ENCODE data around the gene SCGB3A1.

The SCGB3A1 gene

DNA sequence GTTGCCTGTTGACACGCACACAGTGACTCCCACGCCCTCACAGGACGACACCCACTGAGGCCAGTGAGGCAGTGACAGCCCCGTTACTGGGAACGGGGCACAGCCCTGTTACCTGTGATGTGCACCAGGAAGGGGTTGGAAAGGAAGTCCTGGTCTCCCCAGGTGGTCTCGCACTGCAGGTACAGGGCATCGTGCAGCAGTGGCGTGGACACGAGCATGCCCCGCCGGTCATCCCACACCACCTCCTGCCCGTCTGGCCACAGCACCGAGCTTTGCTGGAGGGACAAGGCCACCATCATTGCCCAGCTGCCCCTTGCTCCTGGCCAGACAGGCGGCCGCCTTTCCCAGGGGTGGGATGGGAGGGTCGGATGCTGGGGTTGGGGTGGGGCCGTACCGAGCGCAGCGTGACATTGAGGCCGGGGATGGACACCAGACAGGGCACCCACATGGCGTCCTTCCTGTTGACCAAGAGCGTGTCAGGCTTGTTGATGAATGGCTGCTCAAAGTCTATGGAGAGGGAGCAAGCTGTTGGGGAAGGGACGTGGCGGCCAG lies 38.6 kb upstream of the SCGB3A1 start:
- Histone ChIP-seq H3K9me3 (ENCODE audit: control insufficient read depth, low read length) (no peaks in the 10 kb centered on the region), H3K4me1 (ENCODE audit: control insufficient read depth, insufficient read depth, low read length) (no peaks in the 10 kb centered on the region), H3K9ac (ENCODE audit: low read length) (no peak overlapping the region), H3K4me3 (ENCODE audit: low read length) (no peak overlapping the region), H3K36me3 (ENCODE audit: control insufficient read depth, insufficient read depth, low read length) (no peaks in the 10 kb centered on the region), H3K27me3 (ENCODE audit: control insufficient read depth, insufficient read depth, low read length) (no peaks in the 10 kb centered on the region)

GRCh38 chr5:180628827-180629750 lies 37.8 kb upstream of the SCGB3A1 start:
- H3K27me3 ChIP-seq (ENCODE audit: control insufficient read depth, insufficient read depth, low read length), result no peaks in the 10 kb centered on the region
- H3K9ac ChIP-seq (ENCODE audit: low read length), result no peak overlapping the region
- no peaks in the 10 kb centered on the region for H3K4me1 ChIP-seq (ENCODE audit: control insufficient read depth, insufficient read depth, low read length)
- H3K36me3 ChIP-seq (ENCODE audit: control insufficient read depth, insufficient read depth, low read length), result no peaks in the 10 kb centered on the region
- no peak overlapping the region for H3K4me3 ChIP-seq (ENCODE audit: low read length)
- no peaks in the 10 kb centered on the region for H3K9me3 ChIP-seq (ENCODE audit: control insufficient read depth, low read length)

DNA sequence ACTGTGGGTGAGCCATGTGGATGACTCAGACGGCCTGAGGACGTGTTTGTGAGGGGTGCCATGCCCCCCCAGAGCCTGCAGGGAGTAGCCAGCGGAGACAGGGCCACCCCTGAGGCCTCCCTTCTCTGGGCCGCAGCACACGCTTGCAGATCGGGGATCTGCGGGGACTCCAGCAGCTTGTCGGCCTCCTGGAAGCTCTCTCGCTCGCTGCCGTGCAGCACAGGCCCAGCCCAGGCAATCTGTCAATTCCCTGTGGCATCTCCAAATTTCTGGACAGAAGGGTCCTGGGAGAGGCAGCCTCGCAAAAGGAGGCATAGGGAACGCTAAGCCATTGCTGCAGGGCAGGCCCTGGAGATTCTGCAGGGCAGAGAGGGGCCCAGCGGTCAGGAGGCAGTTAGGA lies 36.9 kb upstream of the SCGB3A1 start:
- Histone ChIP-seq H3K4me3 (ENCODE audit: low read length) (no peak overlapping the region), H3K4me1 (ENCODE audit: control insufficient read depth, insufficient read depth, low read length) (no peaks in the 10 kb centered on the region), H3K9me3 (ENCODE audit: control insufficient read depth, low read length) (no peaks in the 10 kb centered on the region), H3K27me3 (ENCODE audit: control insufficient read depth, insufficient read depth, low read length) (no peaks in the 10 kb centered on the region), H3K9ac (ENCODE audit: low read length) (no peak overlapping the region), H3K36me3 (ENCODE audit: control insufficient read depth, insufficient read depth, low read length) (no peaks in the 10 kb centered on the region)

DNA sequence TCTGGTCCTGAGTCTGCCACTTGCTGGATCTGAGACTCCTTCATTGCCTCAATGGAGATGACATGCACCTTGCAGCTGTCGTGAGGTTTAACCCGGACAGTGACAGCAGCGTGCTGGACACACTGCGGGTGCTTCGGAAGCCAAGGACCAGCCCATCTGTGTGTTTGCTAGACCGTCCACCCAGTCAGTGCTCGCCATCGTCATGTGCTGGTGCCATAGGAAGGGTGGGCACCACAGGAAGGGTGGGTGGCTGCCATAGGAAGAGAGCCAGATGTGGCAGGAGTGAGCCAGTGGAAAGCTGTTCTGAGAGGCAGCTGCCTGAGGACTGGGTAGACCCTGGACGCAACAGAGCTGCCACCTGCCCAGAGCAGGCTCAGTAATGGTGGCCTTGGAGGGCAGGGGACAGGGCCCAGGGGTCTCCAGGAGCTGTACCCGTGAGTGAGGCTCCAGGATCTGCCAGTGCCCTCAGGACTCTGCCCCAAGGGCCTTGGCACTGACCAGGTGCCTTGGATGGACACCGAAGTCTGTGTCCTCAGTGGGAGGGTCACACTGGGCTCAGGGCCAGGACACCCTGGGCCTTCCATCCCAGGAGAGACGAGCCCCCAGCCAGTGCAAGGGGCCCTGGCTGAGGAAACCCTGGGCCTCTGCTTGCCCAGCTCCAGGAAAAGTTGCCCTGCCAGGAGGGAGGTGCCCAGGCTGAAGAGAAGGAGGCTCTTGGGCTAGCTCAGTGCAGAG lies 36.3 kb upstream of the SCGB3A1 start:
- H3K27me3 ChIP-seq (ENCODE audit: control insufficient read depth, insufficient read depth, low read length), result no peaks in the 10 kb centered on the region
- H3K9ac ChIP-seq (ENCODE audit: low read length), result no peak overlapping the region
- no peaks in the 10 kb centered on the region for H3K4me1 ChIP-seq (ENCODE audit: control insufficient read depth, insufficient read depth, low read length)
- H3K4me3 ChIP-seq (ENCODE audit: low read length), result no peak overlapping the region
- no peaks in the 10 kb centered on the region for H3K9me3 ChIP-seq (ENCODE audit: control insufficient read depth, low read length)
- no peaks in the 10 kb centered on the region for H3K36me3 ChIP-seq (ENCODE audit: control insufficient read depth, insufficient read depth, low read length)

GRCh38 chr5:180626661-180627385 lies 35.5 kb upstream of the SCGB3A1 start:
- Histone ChIP-seq H3K27me3 (ENCODE audit: control insufficient read depth, insufficient read depth, low read length) (no peaks in the 10 kb centered on the region), H3K4me3 (ENCODE audit: low read length) (no peak overlapping the region), H3K36me3 (ENCODE audit: control insufficient read depth, insufficient read depth, low read length) (no peaks in the 10 kb centered on the region), H3K9ac (ENCODE audit: low read length) (no peak overlapping the region), H3K9me3 (ENCODE audit: control insufficient read depth, low read length) (no peaks in the 10 kb centered on the region), H3K4me1 (ENCODE audit: control insufficient read depth, insufficient read depth, low read length) (no peaks in the 10 kb centered on the region)

DNA sequence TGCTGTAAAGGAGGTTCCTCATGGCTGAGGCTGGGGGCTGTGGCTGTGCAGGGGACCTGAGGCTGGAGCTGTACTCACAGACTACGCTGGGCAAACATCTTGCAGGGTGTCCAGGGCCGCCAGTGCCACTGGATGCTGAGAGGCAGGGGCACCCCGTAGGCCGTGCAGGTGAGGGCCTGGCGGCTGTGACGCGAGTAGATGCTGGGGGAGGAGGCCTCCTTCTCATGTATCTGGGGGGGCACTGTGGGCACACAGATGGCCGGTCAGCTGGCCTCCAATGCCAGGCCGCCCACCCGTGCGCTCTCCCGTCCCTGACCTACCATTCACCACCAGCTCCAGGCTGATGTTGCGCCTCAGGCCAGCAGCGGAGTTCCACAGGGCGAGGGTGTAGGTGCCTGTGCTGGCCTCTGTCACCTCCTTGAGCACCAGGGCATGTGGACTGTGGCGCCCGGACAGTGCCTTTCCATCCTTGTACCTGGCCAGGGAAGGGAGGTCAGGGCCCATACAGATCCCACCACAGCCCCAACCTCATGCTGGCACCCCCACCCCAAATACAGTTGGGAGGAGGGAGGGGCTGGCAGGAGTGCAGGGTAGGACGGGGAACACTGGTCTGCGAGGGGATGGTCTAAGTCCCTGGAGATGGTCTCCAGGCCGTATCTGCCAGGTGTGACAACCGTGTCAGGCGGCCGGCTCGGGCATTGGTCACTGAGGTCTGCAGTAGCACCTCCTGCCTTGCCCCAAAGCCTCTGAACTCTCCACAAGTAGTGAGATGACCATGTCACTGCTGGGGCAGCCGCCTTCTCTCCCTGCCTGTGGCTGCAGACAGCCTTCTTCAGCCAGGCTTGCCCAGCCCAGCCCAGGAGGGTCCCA lies 34.7 kb upstream of the SCGB3A1 start:
- Histone ChIP-seq H3K4me1 (ENCODE audit: control insufficient read depth, insufficient read depth, low read length) (no peaks in the 10 kb centered on the region), H3K4me3 (ENCODE audit: low read length) (no peak overlapping the region), H3K9me3 (ENCODE audit: control insufficient read depth, low read length) (no peaks in the 10 kb centered on the region), H3K9ac (ENCODE audit: low read length) (no peak overlapping the region), H3K27me3 (ENCODE audit: control insufficient read depth, insufficient read depth, low read length) (no peaks in the 10 kb centered on the region), H3K36me3 (ENCODE audit: control insufficient read depth, insufficient read depth, low read length) (no peaks in the 10 kb centered on the region)

DNA sequence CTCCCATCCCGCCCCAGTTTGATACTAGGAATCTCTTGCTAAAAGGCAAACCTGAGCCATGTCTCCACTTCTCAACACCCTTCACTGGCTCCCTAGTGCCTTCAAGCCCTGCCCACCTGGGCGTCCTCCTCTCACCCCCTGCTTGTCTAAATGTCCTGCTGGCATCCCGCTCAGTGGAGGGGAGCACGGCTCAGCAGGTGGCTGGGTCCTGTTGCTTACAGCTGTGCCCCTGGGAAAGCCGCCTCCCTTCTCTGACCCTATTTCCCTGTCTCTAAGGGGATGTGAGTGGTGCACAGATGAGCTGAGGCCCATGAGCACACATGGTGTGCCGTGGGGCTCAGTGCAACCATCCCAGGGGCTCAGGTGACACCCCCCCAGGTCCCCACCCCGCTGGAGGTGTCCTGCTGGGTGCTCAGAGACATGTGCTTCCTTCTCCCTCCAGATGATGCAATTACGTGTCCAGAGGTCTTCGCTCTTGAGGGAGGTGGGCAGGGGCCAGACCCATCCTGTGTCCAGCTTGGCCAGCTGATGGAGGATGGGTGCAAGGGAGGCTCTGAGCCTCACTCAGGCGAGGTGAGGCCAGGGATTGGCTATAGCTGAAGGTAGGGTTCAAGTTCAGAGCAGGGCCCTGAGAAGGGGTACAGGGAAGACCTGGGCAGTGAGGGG lies 34.0 kb upstream of the SCGB3A1 start:
- Histone ChIP-seq H3K27me3 (ENCODE audit: control insufficient read depth, insufficient read depth, low read length) (no peaks in the 10 kb centered on the region), H3K9ac (ENCODE audit: low read length) (no peak overlapping the region), H3K9me3 (ENCODE audit: control insufficient read depth, low read length) (no peaks in the 10 kb centered on the region), H3K4me1 (ENCODE audit: control insufficient read depth, insufficient read depth, low read length) (no peaks in the 10 kb centered on the region), H3K36me3 (ENCODE audit: control insufficient read depth, insufficient read depth, low read length) (no peaks in the 10 kb centered on the region), H3K4me3 (ENCODE audit: low read length) (no peak overlapping the region)

DNA sequence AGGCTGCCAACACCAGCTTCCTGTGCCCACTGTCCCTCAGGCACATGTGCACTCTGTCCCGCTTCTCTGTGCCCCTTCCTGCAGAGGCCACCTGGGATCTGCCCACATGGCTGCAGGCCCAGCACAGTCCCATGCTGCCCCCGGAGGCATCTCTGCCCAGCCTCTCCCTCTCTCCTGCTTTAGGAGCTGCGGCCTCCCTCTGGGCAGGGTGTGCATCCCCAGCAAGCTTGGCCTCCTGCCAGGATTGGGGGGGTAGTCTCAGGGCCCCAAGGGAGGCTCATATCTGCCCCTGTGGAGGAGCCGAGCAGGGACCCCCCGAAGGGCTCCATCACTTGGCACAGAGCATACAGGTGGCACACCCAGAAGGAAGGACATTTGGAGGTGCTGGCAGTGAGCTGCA lies 33.3 kb upstream of the SCGB3A1 start:
- Histone ChIP-seq H3K27me3 (ENCODE audit: control insufficient read depth, insufficient read depth, low read length) (peaks cover 1% of the 10 kb centered on the region), H3K36me3 (ENCODE audit: control insufficient read depth, insufficient read depth, low read length) (no peaks in the 10 kb centered on the region), H3K9ac (ENCODE audit: low read length) (no peak overlapping the region), H3K4me3 (ENCODE audit: low read length) (no peak overlapping the region), H3K4me1 (ENCODE audit: control insufficient read depth, insufficient read depth, low read length) (no peaks in the 10 kb centered on the region), H3K9me3 (ENCODE audit: control insufficient read depth, low read length) (no peaks in the 10 kb centered on the region)

DNA sequence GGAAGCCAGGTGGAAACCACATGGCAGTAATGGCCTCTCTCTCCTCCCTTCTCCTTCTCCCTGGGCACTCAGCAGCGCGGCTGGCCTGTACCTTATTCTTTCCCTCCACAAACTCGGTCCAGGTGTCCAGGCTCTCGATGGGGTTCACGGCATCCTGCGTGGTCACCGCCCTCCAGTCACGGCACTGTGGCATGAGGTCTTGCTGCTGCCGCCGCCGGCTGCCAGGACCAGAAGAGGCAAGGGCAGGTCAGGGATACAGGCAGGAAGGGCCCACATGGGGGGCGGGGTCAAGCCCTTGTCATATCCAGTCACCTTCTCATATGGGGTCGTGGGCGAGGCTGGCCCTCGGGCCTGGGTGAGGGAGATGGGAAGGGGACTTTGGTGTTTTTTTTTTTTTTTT lies 32.5 kb upstream of the SCGB3A1 start:
- Histone ChIP-seq H3K9me3 (ENCODE audit: control insufficient read depth, low read length) (no peaks in the 10 kb centered on the region), H3K4me1 (ENCODE audit: control insufficient read depth, insufficient read depth, low read length) (no peaks in the 10 kb centered on the region), H3K36me3 (ENCODE audit: control insufficient read depth, insufficient read depth, low read length) (no peaks in the 10 kb centered on the region), H3K27me3 (ENCODE audit: control insufficient read depth, insufficient read depth, low read length) (peaks cover 6% of the 10 kb centered on the region), H3K9ac (ENCODE audit: low read length) (no peak overlapping the region), H3K4me3 (ENCODE audit: low read length) (no peak overlapping the region)

GRCh38 chr5:180623411-180623834 lies 32.1 kb upstream of the SCGB3A1 start:
- Histone ChIP-seq H3K36me3 (ENCODE audit: control insufficient read depth, insufficient read depth, low read length) (no peaks in the 10 kb centered on the region), H3K4me3 (ENCODE audit: low read length) (no peak overlapping the region), H3K9me3 (ENCODE audit: control insufficient read depth, low read length) (no peaks in the 10 kb centered on the region), H3K4me1 (ENCODE audit: control insufficient read depth, insufficient read depth, low read length) (no peaks in the 10 kb centered on the region), H3K9ac (ENCODE audit: low read length) (no peak overlapping the region), H3K27me3 (ENCODE audit: control insufficient read depth, insufficient read depth, low read length) (peaks cover 10% of the 10 kb centered on the region)

DNA sequence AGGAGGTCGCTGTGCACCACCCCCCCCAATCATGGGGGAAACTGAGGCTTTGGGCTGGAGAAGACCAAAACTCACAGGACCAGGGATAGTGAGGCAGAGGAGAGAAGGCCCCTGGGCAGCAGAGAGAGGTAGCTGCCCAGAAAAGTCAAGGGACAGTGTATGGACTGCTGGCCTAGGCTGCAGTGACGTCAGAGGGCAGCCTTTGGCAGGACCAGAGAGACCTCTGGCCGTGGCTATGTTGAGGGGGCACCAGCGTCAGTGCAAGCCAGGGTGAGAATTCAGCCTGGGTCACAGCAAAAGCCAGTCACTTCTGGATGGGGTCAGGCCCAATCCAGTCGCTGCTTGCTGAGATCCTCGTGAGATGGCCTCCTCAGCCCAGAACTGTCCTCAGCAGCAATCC lies 31.6 kb upstream of the SCGB3A1 start:
- no peak overlapping the region for H3K9ac ChIP-seq (ENCODE audit: low read length)
- H3K4me1 ChIP-seq (ENCODE audit: control insufficient read depth, insufficient read depth, low read length), result no peaks in the 10 kb centered on the region
- no peaks in the 10 kb centered on the region for H3K36me3 ChIP-seq (ENCODE audit: control insufficient read depth, insufficient read depth, low read length)
- H3K4me3 ChIP-seq (ENCODE audit: low read length), result no peak overlapping the region
- H3K9me3 ChIP-seq (ENCODE audit: control insufficient read depth, low read length), result no peaks in the 10 kb centered on the region
- H3K27me3 ChIP-seq (ENCODE audit: control insufficient read depth, insufficient read depth, low read length), result peaks cover 12% of the 10 kb centered on the region
